HepG2 (cell line): ENCODE measurements around the gene IPO5. TPM values are rescaled to one million over a fixed set of nuclear protein-coding genes. Genes with fewer than 3 reads are reported as not detected.

Source experiments
- ATAC-seq: fragments of 200-7000 bp; cut with Tn5 transposase; 3 replicates; pipeline ENCODE4 v1.9.1; 2020; ENCODE audit warnings: mild to moderate bottlenecking, moderate library complexity
- BruUV-seq: library from RNA; stranded (reverse); fragments of 400-500 nt; replicated peaks from 2 replicates; lab custom pipeline; 2021; lab: Mats Ljungman, UMichigan
- CTCF ChIA-PET: fragments of 300-600 bp; formaldehyde crosslinking; extraction: SDS; loops from one replicate; lab custom pipeline; 2021; ENCODE audit warnings: low total read pairs, inconsistent platforms, low intra/inter-chr PET ratio; lab: Yijun Ruan, JAX
- POLR2A ChIA-PET: fragments of 350-600 bp; sonication (Branson Sonifier 250); formaldehyde crosslinking; loops from one replicate; lab custom pipeline; 2020; ENCODE audit warnings: antibody characterized with exemption, inconsistent platforms; lab: Yijun Ruan, JAX
- DNase-seq: peaks from one replicate; pipeline ENCODE4 v3.0.0-alpha.2; 2015; ENCODE audit warnings: low spot score
- FAIRE-seq: peaks from 3 replicates; lab custom pipeline; 2011; peaks lifted over from hg19 to GRCh38; lab: Jason Lieb, UNC
- H2AFZ ChIP-seq: one replicate; pipeline ENCODE4 v1.6.1; 2011; ENCODE audit warnings: low read length, inconsistent platforms
- H3K27ac ChIP-seq: fragments of 300-600 bp; 3 replicates; pipeline ENCODE4 v1.8.0; 2011; ENCODE audit warnings: mixed run types, mild to moderate bottlenecking, mixed read lengths, low read length, inconsistent platforms; ENCODE audit not compliant: insufficient read depth; ENCODE audit errors: extremely low read length
- H3K27me3 ChIP-seq, 2 experiments: fragments of 200-600 bp in 1 of 2; 2 replicates in 1 of 2; 3 replicates in 1 of 2; pipeline versions ENCODE4 v1.6.0 to v1.8.0; 2011; ENCODE audit warnings: low read length in 2 of 2, mild to moderate bottlenecking in 2 of 2, moderate library complexity in 2 of 2, inconsistent platforms in 1 of 2; ENCODE audit not compliant: insufficient read depth in 2 of 2, control insufficient read depth in 1 of 2
- H3K36me3 ChIP-seq, 2 experiments: fragments of 200-600 bp in 1 of 2; replicated peaks in 1 of 2; 2 replicates in 1 of 2; 3 replicates in 1 of 2; pipeline versions ENCODE4 v1.5.1 to v1.8.0; 2011; ENCODE audit warnings: low read length in 2 of 2, inconsistent platforms in 1 of 2; ENCODE audit not compliant: insufficient read depth in 2 of 2, control insufficient read depth in 1 of 2
- H3K4me1 ChIP-seq: 2 replicates; pipeline ENCODE4 v1.5.1; 2012; ENCODE audit warnings: low read length, inconsistent platforms; ENCODE audit not compliant: insufficient read depth
- H3K4me2 ChIP-seq: 2 replicates; pipeline ENCODE4 v1.6.0; 2011; ENCODE audit warnings: low read depth, low read length, inconsistent platforms
- H3K4me3 ChIP-seq, 3 experiments: fragments of 200-600 bp in 1 of 3; sonication (generic), shearing (Covaris generic) in 1 of 3; replicated peaks in 1 of 3; 2 replicates each; pipeline ENCODE4 v1.5.1; 2011 to 2016; ENCODE audit warnings: low read length in 3 of 3, inconsistent platforms in 2 of 3, low read depth in 2 of 3, mild to moderate bottlenecking in 2 of 3, control low read depth in 1 of 3, mixed read lengths in 1 of 3; ENCODE audit not compliant: insufficient read depth in 1 of 3
- H3K79me2 ChIP-seq: one replicate; pipeline ENCODE4 v1.6.1; 2011; ENCODE audit warnings: low read length, inconsistent platforms; ENCODE audit not compliant: insufficient read depth
- H3K9ac ChIP-seq: 2 replicates; pipeline ENCODE4 v1.6.0; 2011; ENCODE audit warnings: mild to moderate bottlenecking, low read depth, low read length, inconsistent platforms; ENCODE audit not compliant: insufficient read depth
- H3K9me3 ChIP-seq: 2 replicates; pipeline ENCODE4 v1.5.1; 2012; ENCODE audit warnings: mild to moderate bottlenecking, low read length
- H4K20me1 ChIP-seq: 2 replicates; pipeline ENCODE4 v1.6.0; 2011; ENCODE audit warnings: inconsistent platforms, mild to moderate bottlenecking, low read length, moderate library complexity; ENCODE audit not compliant: insufficient read depth
- ELK4 ChIP-seq: sonication (generic); formaldehyde crosslinking; IDR thresholded peaks from 2 replicates; pipeline ENCODE4 v1.9.0; 2021; ENCODE audit warnings: missing genetic modification reagents, borderline replicate concordance
- FOXK1 ChIP-seq: sonication (generic); formaldehyde crosslinking; IDR thresholded peaks from 2 replicates; pipeline ENCODE4 v1.4.0; 2020; ENCODE audit warnings: low read depth, missing genetic modification reagents, borderline replicate concordance
- GZF1 ChIP-seq: sonication (generic); formaldehyde crosslinking; IDR thresholded peaks from 2 replicates; pipeline ENCODE4 v1.5.1; 2020; ENCODE audit warnings: mild to moderate bottlenecking, missing genetic modification reagents
- HOMEZ ChIP-seq: IDR thresholded peaks from 2 replicates; pipeline ENCODE4 v1.6.1; 2016; ENCODE audit warnings: low read depth
- KAT7 ChIP-seq: IDR thresholded peaks from 2 replicates; pipeline ENCODE4 v1.6.1; 2018; ENCODE audit warnings: borderline replicate concordance, missing compliant biosample characterization
- NFKB2 ChIP-seq: sonication (generic); formaldehyde crosslinking; IDR thresholded peaks from 2 replicates; pipeline ENCODE4 v1.4.0; 2020; ENCODE audit warnings: missing genetic modification reagents, borderline replicate concordance
- SP4 ChIP-seq: sonication (generic); formaldehyde crosslinking; IDR thresholded peaks from 2 replicates; pipeline ENCODE4 v1.8.1; 2023; ENCODE audit warnings: mild to moderate bottlenecking, missing genetic modification reagents
- TRIM24 ChIP-seq: sonication (generic); formaldehyde crosslinking; IDR thresholded peaks from 2 replicates; pipeline ENCODE4 v1.8.0; 2022; ENCODE audit warnings: mild to moderate bottlenecking, missing genetic modification reagents
- ZFP82 ChIP-seq: sonication (generic); formaldehyde crosslinking; IDR thresholded peaks from 2 replicates; pipeline ENCODE4 v1.5.1; 2020; ENCODE audit warnings: mild to moderate bottlenecking, missing genetic modification reagents, borderline replicate concordance
- ZNF670 ChIP-seq: sonication (generic); formaldehyde crosslinking; IDR thresholded peaks from 2 replicates; pipeline ENCODE4 v1.8.0; 2022; ENCODE audit warnings: mild to moderate bottlenecking, missing genetic modification reagents, borderline replicate concordance
- ZNF710 ChIP-seq: sonication (generic); formaldehyde crosslinking; IDR thresholded peaks from 2 replicates; pipeline ENCODE4 v1.5.0; 2020; ENCODE audit warnings: mild to moderate bottlenecking, missing genetic modification reagents, borderline replicate concordance
- ZNF784 ChIP-seq: sonication (generic); formaldehyde crosslinking; IDR thresholded peaks from 2 replicates; pipeline ENCODE4 v1.5.1; 2020; ENCODE audit warnings: missing genetic modification reagents, mild to moderate bottlenecking, borderline replicate concordance
- WGBS: methylation state at CpG from one replicate; pipeline ENCODE4 v1.1.6; 2017; ENCODE audit warnings: low lambda C conversion rate; 5-methylcytosine and 5-hydroxymethylcytosine counted together
- in situ Hi-C: cut with HindIII; loops from 2 replicates; pipeline ENCODE4 v1.10.0; 2017; ENCODE audit warnings: low pct_unique_long_range_greater_than_20kb; ENCODE audit not compliant: extremely low pct_ligation_motif_present
- intact Hi-C: fragments of 100-400 bp; cut with micrococcal nuclease; formaldehyde crosslinking; loops from one replicate; pipeline ENCODE4 v1.10.0; 2022; ENCODE audit not compliant: unreplicated experiment
- polyA plus RNA-seq, 8 experiments: library from polyadenylated mRNA; depleted of rRNA in 3 of 8; stranded (reverse) in 7 of 8; unstranded in 1 of 8; fragments of >200 nt; fragmentation: Illumina TruSeq in 4 of 8; extraction: Trizol in 4 of 8; gene quantifications; 2 replicates each; pipeline versions ENCODE4 v1.2.1 to v1.2.3, GENCODE V29; 2011 to 2016; ENCODE audit warnings: low read depth in 4 of 8, missing spikeins in 1 of 8, mixed read lengths in 1 of 8; ENCODE audit not compliant: insufficient read depth in 1 of 8
- total RNA-seq, 5 experiments: library from RNA; depleted of rRNA; stranded (reverse); fragments of >200 nt; fragmentation: Illumina TruSeq; extraction: Trizol; gene quantifications; 2 replicates each; pipeline ENCODE4 v1.2.3, GENCODE V29; 2016; ENCODE audit warnings: low read depth in 1 of 5

IPO5 gene
- total and polyA plus RNA-seq, 2 of the 13 experiments (the other 11 are each of a cell fraction or from before 2014, with no cell fraction given) = 155 to 242 TPM

GRCh38 chr13:97921176-97921816 lies 32.2 kb upstream of the IPO5 start:
- ChIA-PET POLR2A (no interaction called here), CTCF (no interaction called here)
- Histone ChIP-seq H3K79me2 (no peaks in the 10 kb centered on the region), H3K4me2 (no peak overlapping the region), H4K20me1 (no peaks in the 10 kb centered on the region), H3K4me3 (no peak overlapping the region), H3K9ac (no peak overlapping the region), H3K27me3 (peaks cover 1 to 12% of the 10 kb centered on the region in 2 experiments; a peak in 4 of 5 replicates), H3K9me3 (no peaks in the 10 kb centered on the region; the same call in 1 of the 2 replicates), H3K36me3 (no peaks in the 10 kb centered on the region), H3K27ac (no peak overlapping the region), H3K4me1 (no peaks in the 10 kb centered on the region), H2AFZ (no peak overlapping the region)
- 5% methylated on average over 6 of the region's 6 CpGs for WGBS
- DNase-seq = no peak
- no peak for FAIRE-seq
- no TSS peak for BruUV-seq
- intact Hi-C loops (no loop called here), in situ Hi-C loops (no loop called here)
- ATAC-seq = no peak
- no peak for TF ChIP-seq ZNF710 (CRISPR knock-in tag)
- TF ChIP-seq ELK4 = no peak
- TF ChIP-seq GZF1 (CRISPR knock-in tag) = peak; percentile 55; the same call in 1 of the 2 replicates

GRCh38 chr13:97928301-97928700 lies 25.2 kb upstream of the IPO5 start:
- Histone ChIP-seq H3K4me2 (no peak overlapping the region), H3K27ac (no peak overlapping the region), H3K36me3 (no peaks in the 10 kb centered on the region), H3K27me3 (peaks cover 0 to 5% of the 10 kb centered on the region in 2 experiments; a peak in 2 of 5 replicates), H3K4me3 (no peak overlapping the region), H3K9me3 (no peaks in the 10 kb centered on the region), H3K9ac (no peak overlapping the region), H2AFZ (no peak overlapping the region), H3K4me1 (no peaks in the 10 kb centered on the region), H4K20me1 (no peaks in the 10 kb centered on the region), H3K79me2 (no peaks in the 10 kb centered on the region)
- FAIRE-seq (no peak), ATAC-seq (no peak), DNase-seq (no peak)
- intact Hi-C loops = no loop called here
- ChIA-PET POLR2A (no interaction called here), CTCF (no interaction called here)
- WGBS = 81% methylated on average over 1 of the region's 1 CpG
- in situ Hi-C loops = no loop called here
- BruUV-seq = no TSS peak
- no peak for TF ChIP-seq FOXK1 (CRISPR knock-in tag)
- no peak for TF ChIP-seq ZNF784 (CRISPR knock-in tag)
- TF ChIP-seq HOMEZ = no peak
- TF ChIP-seq ZNF670 = no peak
- no peak for TF ChIP-seq NFKB2 (CRISPR knock-in tag)
- TF ChIP-seq SP4 = no peak
- TF ChIP-seq TRIM24 (CRISPR knock-in tag) = no peak
- TF ChIP-seq ZFP82 (CRISPR knock-in tag) = no peak
- TF ChIP-seq KAT7 (CRISPR knock-in tag) = no peak
